Stomach (tissue), 9 donors: ENCODE measurements around the gene HS6ST1. TPM values are rescaled to one million over a fixed set of nuclear protein-coding genes. Genes with fewer than 3 reads are reported as not detected.
"Not testable (repeated sequence)": the region's sequence is repeated elsewhere in the genome, so short reads cannot be mapped to it uniquely, and the experiment has no call there.

ENCODE experiments used
- DNase-seq, 2 donors: peaks; one replicate each; pipeline versions ENCODE4 v3.0.0 to v3.0.0-alpha.2; 2013 to 2019
- H3K27ac ChIP-seq, 5 donors: fragments of 200-600 bp in 4 of 5; sonication (generic) in 4 of 5; one replicate each; pipeline ENCODE4 v1.5.1; 2013 to 2019; ENCODE audit warnings: mild to moderate bottlenecking in 1 of 5, moderate library complexity in 1 of 5
- H3K27me3 ChIP-seq, 3 donors: fragments of 200-600 bp; sonication (generic); one replicate each; pipeline ENCODE4 v1.5.1; 2017 to 2019; ENCODE audit warnings: mixed run types in 1 of 3
- H3K36me3 ChIP-seq, 4 donors: fragments of 200-600 bp; sonication (generic); 1 replicate in 3 of 4; 2 replicates in 1 of 4; pipeline ENCODE4 v1.5.1; 2016 to 2019
- H3K4me1 ChIP-seq, 4 donors: fragments of 200-600 bp; sonication (generic); one replicate each; pipeline ENCODE4 v1.5.1; 2016 to 2019
- H3K4me3 ChIP-seq, 4 donors: fragments of 200-600 bp; sonication (generic) in 3 of 4; one replicate each; pipeline ENCODE4 v1.5.1; 2016 to 2019; ENCODE audit warnings: mild to moderate bottlenecking in 1 of 4
- H3K9me3 ChIP-seq, 4 donors: fragments of 200-600 bp; sonication (generic); one replicate each; pipeline ENCODE4 v1.5.1; 2016 to 2019
- CTCF ChIP-seq, 7 experiments: fragments of 450-650 bp in 4 of 7; fragments of 200-600 bp in 3 of 7; sonication (generic) in 3 of 7; IDR thresholded peaks; one replicate each; pipeline ENCODE4 v1.5.1; 2016 to 2019; ENCODE audit warnings: antibody characterized with exemption in 7 of 7, control low read depth in 2 of 7, mild to moderate bottlenecking in 1 of 7
- EP300 ChIP-seq: sonication (generic); formaldehyde crosslinking; IDR thresholded peaks from one replicate; pipeline ENCODE4 v1.6.1; 2017; ENCODE audit warnings: antibody characterized with exemption
- POLR2A ChIP-seq, 4 donors: fragments of 450-650 bp; IDR thresholded peaks; one replicate each; pipeline ENCODE4 v1.6.1; 2016; ENCODE audit warnings: antibody characterized with exemption in 4 of 4, control low read depth in 2 of 4, mild to moderate bottlenecking in 1 of 4, moderate library complexity in 1 of 4
- POLR2AphosphoS5 ChIP-seq, 3 donors: sonication (generic); formaldehyde crosslinking; IDR thresholded peaks; one replicate each; pipeline ENCODE4 v1.6.1; 2016; ENCODE audit warnings: antibody characterized with exemption in 3 of 3
- WGBS, 5 donors: extraction: QIAGEN DNeasy Blood & Tissue Kit in 3 of 5; methylation state at CpG; one replicate each; pipeline versions ENCODE4 v1.1.5 to v1.1.7; 2013 to 2018; 5-methylcytosine and 5-hydroxymethylcytosine counted together
- intact Hi-C: fragments of 100-400 bp; cut with DNase I; formaldehyde crosslinking; loops from one replicate; pipeline ENCODE4 v1.15.1; 2023; ENCODE audit warnings: low total_unique reads
- polyA plus RNA-seq, 3 donors: library from polyadenylated mRNA; stranded (reverse); fragments of 200-250 nt; gene quantifications; one replicate each; pipeline ENCODE4 v1.2.3, GENCODE V29; 2013
- total RNA-seq, 5 donors: library from RNA; depleted of rRNA; stranded (reverse); fragments of >200 nt; gene quantifications; one replicate each; pipeline versions ENCODE4 v1.1.0 to v1.2.3, GENCODE V29; 2014 to 2016
- donor health status: healthy with polysubstance abuse.
- donor health status: Bipolar disorder and iron deficiency.
- donor health status: healthy.

Gene HS6ST1
- total and polyA plus RNA-seq, 8 donors, result 2.9 to 178 (median 12.8) TPM

GRCh38 chr2:128266463-128266862, 52.2 kb downstream of the HS6ST1 start:
- intact Hi-C loops, DNase-seq, H3K4me3 ChIP-seq, H3K27ac ChIP-seq, H3K9me3 ChIP-seq, H3K27me3 ChIP-seq: not testable (repeated sequence)
- peaks cover 0 to 17% (median 11%) of the 10 kb centered on the region in 4 donors for H3K4me1 ChIP-seq
- WGBS, 5 donors, result 91 to 98% (median 96%) methylated on average over 4 to 8 of the region's 8 CpGs
- peaks cover 0 to 20% (median 10%) of the 10 kb centered on the region in 4 donors for H3K36me3 ChIP-seq

- Histone ChIP-seq H3K36me3 (peaks cover 0 to 20% (median 10%) of the 10 kb centered on the region in 4 donors), H3K4me1 (peaks cover 0 to 26% (median 11%) of the 10 kb centered on the region in 4 donors)
- H3K9me3 ChIP-seq, H3K4me3 ChIP-seq, intact Hi-C loops, H3K27ac ChIP-seq, DNase-seq, H3K27me3 ChIP-seq: not testable (repeated sequence)
- 65 to 83% (median 69%) methylated on average over 4 of the region's 9 CpGs for WGBS, 5 donors
These were observed 53.1 kb downstream of the HS6ST1 start for GRCh38 chr2:128265608-128265993.

- H3K4me3 ChIP-seq, result no peak overlapping the region
- peaks cover 0 to 22% (median 6%) of the 10 kb centered on the region in 4 donors for H3K4me1 ChIP-seq
- peaks cover 0 to 20% (median 10%) of the 10 kb centered on the region in 4 donors for H3K36me3 ChIP-seq
- no peak for DNase-seq
- H3K9me3 ChIP-seq, result no peaks in the 10 kb centered on the region
- TF ChIP-seq POLR2AphosphoS5 (IDR thresholded peaks at IDR 0.05), result no peak
- TF ChIP-seq CTCF (IDR thresholded peaks at IDR 0.05), result no peak
- no peak for TF ChIP-seq POLR2A (IDR thresholded peaks at IDR 0.05)
- TF ChIP-seq EP300, result no peak
- intact Hi-C loops, result no loop called here
- no peak overlapping the region for H3K27ac ChIP-seq
- WGBS, 5 donors, result 71 to 80% (median 80%) methylated on average over 12 of the region's 12 CpGs
- H3K27me3 ChIP-seq, result no peaks in the 10 kb centered on the region
These were observed 53.6 kb downstream of the HS6ST1 start for GRCh38 chr2:128264881-128265607.

GRCh38 chr2:128263902-128264331, 54.8 kb downstream of the HS6ST1 start:
- Histone ChIP-seq H3K4me3 (no peak overlapping the region), H3K9me3 (no peaks in the 10 kb centered on the region), H3K27me3 (no peaks in the 10 kb centered on the region), H3K27ac (no peak overlapping the region), H3K36me3 (peaks cover 0 to 20% (median 10%) of the 10 kb centered on the region in 4 donors), H3K4me1 (peaks cover 0 to 11% (median 2%) of the 10 kb centered on the region in 4 donors)
- TF ChIP-seq POLR2A (IDR thresholded peaks at IDR 0.05), result no peak
- TF ChIP-seq POLR2AphosphoS5 (IDR thresholded peaks at IDR 0.05), result no peak
- TF ChIP-seq EP300, result no peak
- no peak for TF ChIP-seq CTCF (IDR thresholded peaks at IDR 0.05)
- 83 to 92% (median 86%) methylated on average over 9 of the region's 9 CpGs for WGBS, 5 donors
- no peak for DNase-seq
- intact Hi-C loops, result no loop called here

- Histone ChIP-seq H3K27ac (no peak overlapping the region), H3K27me3 (no peaks in the 10 kb centered on the region), H3K4me3 (no peak overlapping the region), H3K9me3 (no peaks in the 10 kb centered on the region), H3K36me3 (peaks cover 0 to 8% (median 4%) of the 10 kb centered on the region in 4 donors), H3K4me1 (peaks cover 0 to 11% (median 2%) of the 10 kb centered on the region in 4 donors)
- WGBS, 5 donors, result 85 to 91% (median 88%) methylated on average over 17 to 20 of the region's 20 CpGs
- no peak for DNase-seq
- TF ChIP-seq POLR2A (IDR thresholded peaks at IDR 0.05) (no peak), EP300 (no peak), CTCF (IDR thresholded peaks at IDR 0.05) (no peak), POLR2AphosphoS5 (IDR thresholded peaks at IDR 0.05) (no peak)
- intact Hi-C loops, result no loop called here
These were observed 56.1 kb downstream of the HS6ST1 start for GRCh38 chr2:128262315-128263253.
